Middle frontal gyrus (tissue), 1 donor: ENCODE results near the gene CHST9.
"Not testable (repeated sequence)": the region's sequence is repeated elsewhere in the genome, so short reads cannot be mapped to it uniquely, and the experiment has no call there.

Experiments
- DNase-seq: peaks from one replicate; pipeline ENCODE4 v3.0.0-alpha.2; 2015; ENCODE audit warnings: low spot score; ENCODE audit errors: extremely low spot score

Gene CHST9

GRCh38 chr18:27185025-27185763 is at the start of gene CHST9:
Gene CHST9, minus strand, starts transcription at chr18:27185308. Its CDS starts 42,499 bp downstream, at chr18:27142809.
- no peak for DNase-seq

- DNase-seq, result not testable (repeated sequence)
These were observed 47.2 kb upstream of the CHST9 start for GRCh38 chr18:27232355-27232754.

- DNase-seq, result not testable (repeated sequence)
These were observed 46.6 kb upstream of the CHST9 start for GRCh38 chr18:27231671-27232070.

- DNase-seq, result not testable (repeated sequence)
These were observed 46.1 kb upstream of the CHST9 start for GRCh38 chr18:27231221-27231620.

- DNase-seq, result no peak
These were observed 42.6 kb upstream of the CHST9 start for GRCh38 chr18:27227721-27228120.

GRCh38 chr18:27226556-27227075 is 41.5 kb upstream of the CHST9 start:
- no peak for DNase-seq

- DNase-seq, result no peak
These were observed 40.9 kb upstream of the CHST9 start for GRCh38 chr18:27225947-27226481.

- DNase-seq, result no peak
These were observed 38.6 kb upstream of the CHST9 start for GRCh38 chr18:27223526-27224291.

GRCh38 chr18:27214831-27215230 is 29.7 kb upstream of the CHST9 start:
- no peak for DNase-seq

GRCh38 chr18:27213123-27213717 is 28.1 kb upstream of the CHST9 start:
- DNase-seq, result no peak

GRCh38 chr18:27211569-27211968 is 26.5 kb upstream of the CHST9 start:
- no peak for DNase-seq

- no peak for DNase-seq
These were observed 21.3 kb upstream of the CHST9 start for GRCh38 chr18:27206411-27206810.

- no peak for DNase-seq
These were observed 17.6 kb upstream of the CHST9 start for GRCh38 chr18:27202741-27203140.

GRCh38 chr18:27198036-27198435 is 12.9 kb upstream of the CHST9 start:
- DNase-seq, result no peak

GRCh38 chr18:27188309-27188708 is 3.2 kb upstream of the CHST9 start:
- DNase-seq, result no peak

- no peak for DNase-seq
These were observed 789 bp upstream of the CHST9 start for GRCh38 chr18:27185897-27186296.

GRCh38 chr18:27184115-27185024 is 738 bp downstream of the CHST9 start:
- no peak for DNase-seq

GRCh38 chr18:27181726-27182125 is 3.4 kb downstream of the CHST9 start:
- no peak for DNase-seq

GRCh38 chr18:27178424-27178823 is 6.7 kb downstream of the CHST9 start:
- DNase-seq, result no peak

- no peak for DNase-seq
These were observed 9.2 kb downstream of the CHST9 start for GRCh38 chr18:27175914-27176313.

- no peak for DNase-seq
These were observed 9.9 kb downstream of the CHST9 start for GRCh38 chr18:27175245-27175644.
